GM21529 (cell line): ENCODE measurements around the gene HEG1.
"Not testable (repeated sequence)": the region's sequence is repeated elsewhere in the genome, so short reads cannot be mapped to it uniquely, and the experiment has no call there.

Experiments used
- ATAC-seq: cut with Tn5 transposase; IDR thresholded peaks from one replicate; pipeline ENCODE4 v1.9.1; 2021; ENCODE audit not compliant: unreplicated experiment

Gene HEG1

GRCh38 chr3:124963755-124964154 is 92.0 kb downstream of the HEG1 start:
- ATAC-seq, result no peak

GRCh38 chr3:124962403-124962940 is 93.3 kb downstream of the HEG1 start:
- ATAC-seq, result no peak

GRCh38 chr3:124960698-124961097 is 95.1 kb downstream of the HEG1 start:
- no peak for ATAC-seq

- ATAC-seq, result no peak
Measured at GRCh38 chr3:124960105-124960504, 95.7 kb downstream of the HEG1 start.

GRCh38 chr3:124957951-124958350 is 97.8 kb downstream of the HEG1 start:
- ATAC-seq, result not testable (repeated sequence)

GRCh38 chr3:124952282-124952855 is 103.4 kb downstream of the HEG1 start:
- ATAC-seq, result no peak

- no peak for ATAC-seq
Measured at GRCh38 chr3:124951511-124952281, 104.1 kb downstream of the HEG1 start.

GRCh38 chr3:124950026-124950425 is 105.8 kb downstream of the HEG1 start:
- no peak for ATAC-seq

GRCh38 chr3:124942613-124943012 is 113.2 kb downstream of the HEG1 start:
- ATAC-seq, result no peak

GRCh38 chr3:124941771-124942170 is 114.0 kb downstream of the HEG1 start:
- no peak for ATAC-seq

GRCh38 chr3:124939661-124940060 is 116.1 kb downstream of the HEG1 start:
- no peak for ATAC-seq

GRCh38 chr3:124938896-124939295 is 116.9 kb downstream of the HEG1 start:
- ATAC-seq, result no peak

GRCh38 chr3:124937049-124937448 is 118.7 kb downstream of the HEG1 start:
- no peak for ATAC-seq

- no peak for ATAC-seq
Measured at GRCh38 chr3:124935794-124936542, 119.8 kb downstream of the HEG1 start.

- ATAC-seq, result no peak
Measured at GRCh38 chr3:124935264-124935663, 120.5 kb downstream of the HEG1 start.

GRCh38 chr3:124934577-124934976 is 121.2 kb downstream of the HEG1 start, which contains the start of gene MUC13:
MUC13 (minus strand) TSS chr3:124934751; CDS start chr3:124934712, 39 bp downstream.
- ATAC-seq, result no peak

GRCh38 chr3:124928333-124929202 is 127.2 kb downstream of the HEG1 start:
- ATAC-seq, result no peak

GRCh38 chr3:124927574-124928045 is 128.2 kb downstream of the HEG1 start:
- ATAC-seq, result peak; percentile 91

- ATAC-seq, result no peak
Measured at GRCh38 chr3:124926426-124927101, 129.2 kb downstream of the HEG1 start.

GRCh38 chr3:124924741-124925140 is 131.1 kb downstream of the HEG1 start:
- ATAC-seq, result no peak
